ENCODE data around the gene POP5. TPM values are rescaled to one million over a fixed set of nuclear protein-coding genes. Genes with fewer than 3 reads are reported as not detected.

Gene POP5
- total RNA-seq, 1 experiment from 2014 or later = 41.0 TPM

- H3K4me3 ChIP-seq (ENCODE audit: low read depth, low read length, poor library complexity, severe bottlenecking) = no peak overlapping the region
- no peaks in the 10 kb centered on the region for H3K9me3 ChIP-seq (ENCODE audit: low read depth, low read length, poor library complexity, severe bottlenecking)
- ChIA-PET POLR2A (ENCODE audit: low non-redundant PET) (no interaction called here), CTCF (no interaction called here)
- TF ChIP-seq CTCF (conservative IDR thresholded peaks at IDR 0.05; ENCODE audit: low read depth, low read length) (no peak), EZH2 (IDR thresholded peaks at IDR 0.05; ENCODE audit: borderline replicate concordance, low read depth, low read length, poor library complexity, severe bottlenecking) (no peak)
- intact Hi-C loops (cut with micrococcal nuclease; ENCODE audit: unreplicated experiment) = no loop called here
- no TSS peak for BruUV-seq (replicated peaks)
- no peak for DNase-seq (ENCODE audit: low spot score)
- no peaks in the 10 kb centered on the region for H3K36me3 ChIP-seq (ENCODE audit: insufficient read depth, low read length, poor library complexity, severe bottlenecking)
- H3K4me1 ChIP-seq (ENCODE audit: insufficient read depth, low read length, poor library complexity, severe bottlenecking) = no peaks in the 10 kb centered on the region
- no peak overlapping the region for H3K27ac ChIP-seq (ENCODE audit: low read depth, low read length, poor library complexity, severe bottlenecking)
- H3K27me3 ChIP-seq (replicated peaks; ENCODE audit: insufficient read depth, low read depth, low read length, poor library complexity) = no peaks in the 10 kb centered on the region
These were observed 17.7 kb upstream of the POP5 start for GRCh38 chr12:120598674-120599463.

GRCh38 chr12:120597861-120598260, 16.7 kb upstream of the POP5 start:
- Histone ChIP-seq H3K27me3 (replicated peaks; ENCODE audit: insufficient read depth, low read depth, low read length, poor library complexity) (no peaks in the 10 kb centered on the region), H3K4me1 (ENCODE audit: insufficient read depth, low read length, poor library complexity, severe bottlenecking) (no peaks in the 10 kb centered on the region), H3K36me3 (ENCODE audit: insufficient read depth, low read length, poor library complexity, severe bottlenecking) (no peaks in the 10 kb centered on the region), H3K27ac (ENCODE audit: low read depth, low read length, poor library complexity, severe bottlenecking) (no peak overlapping the region), H3K9me3 (ENCODE audit: low read depth, low read length, poor library complexity, severe bottlenecking) (no peaks in the 10 kb centered on the region), H3K4me3 (ENCODE audit: low read depth, low read length, poor library complexity, severe bottlenecking) (no peak overlapping the region)
- intact Hi-C loops (cut with micrococcal nuclease; ENCODE audit: unreplicated experiment) = no loop called here
- ChIA-PET CTCF (no interaction called here), POLR2A (ENCODE audit: low non-redundant PET) (no interaction called here)
- no peak for DNase-seq (ENCODE audit: low spot score)
- no TSS peak for BruUV-seq (replicated peaks)
- TF ChIP-seq CTCF (conservative IDR thresholded peaks at IDR 0.05; ENCODE audit: low read depth, low read length) (no peak), EZH2 (IDR thresholded peaks at IDR 0.05; ENCODE audit: borderline replicate concordance, low read depth, low read length, poor library complexity, severe bottlenecking) (no peak)

- no peak overlapping the region for H3K27ac ChIP-seq (ENCODE audit: low read depth, low read length, poor library complexity, severe bottlenecking)
- H3K4me3 ChIP-seq (ENCODE audit: low read depth, low read length, poor library complexity, severe bottlenecking) = no peak overlapping the region
- H3K27me3 ChIP-seq (replicated peaks; ENCODE audit: insufficient read depth, low read depth, low read length, poor library complexity) = no peaks in the 10 kb centered on the region
- H3K9me3 ChIP-seq (ENCODE audit: low read depth, low read length, poor library complexity, severe bottlenecking) = no peaks in the 10 kb centered on the region
- no peaks in the 10 kb centered on the region for H3K36me3 ChIP-seq (ENCODE audit: insufficient read depth, low read length, poor library complexity, severe bottlenecking)
- TF ChIP-seq EZH2 (IDR thresholded peaks at IDR 0.05; ENCODE audit: borderline replicate concordance, low read depth, low read length, poor library complexity, severe bottlenecking) (no peak), CTCF (conservative IDR thresholded peaks at IDR 0.05; ENCODE audit: low read depth, low read length) (no peak)
- no TSS peak for BruUV-seq (replicated peaks)
- H3K4me1 ChIP-seq (ENCODE audit: insufficient read depth, low read length, poor library complexity, severe bottlenecking) = no peaks in the 10 kb centered on the region
- DNase-seq (ENCODE audit: low spot score) = no peak
- intact Hi-C loops (cut with micrococcal nuclease; ENCODE audit: unreplicated experiment) = no loop called here
- CTCF ChIA-PET = no interaction called here
- POLR2A ChIA-PET (ENCODE audit: low non-redundant PET) = no interaction called here
These were observed 15.7 kb upstream of the POP5 start for GRCh38 chr12:120596901-120597300.
